ENCODE measurements around the gene GSK3B. TPM values are rescaled to one million over a fixed set of nuclear protein-coding genes. Genes with fewer than 3 reads are reported as not detected.

Gene GSK3B
- polyA plus RNA-seq, 3 donors, result 16.2 to 20.6 (median 20.5) TPM

DNA sequence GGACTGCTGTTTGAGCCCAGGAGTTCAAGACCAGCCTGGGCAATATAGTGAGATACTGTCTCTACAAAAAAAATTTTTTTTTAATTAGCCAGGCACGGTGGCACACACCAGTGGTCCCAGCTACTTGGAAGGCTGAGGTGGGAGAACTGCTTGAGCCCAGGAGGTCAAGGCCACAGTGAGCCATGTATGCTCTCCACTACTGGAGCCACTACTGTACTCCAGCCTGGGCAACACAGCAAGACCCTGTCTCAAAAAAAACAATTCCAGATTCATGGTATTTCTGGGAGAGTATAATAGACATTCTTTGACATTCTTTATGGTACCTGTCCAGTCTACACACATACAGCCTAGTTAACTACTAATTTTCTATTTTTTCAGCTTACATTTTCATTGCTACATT, 70.1 kb downstream of the GSK3B start:
- no peak overlapping the region for H3K4me2 ChIP-seq (replicated peaks; ENCODE audit: extremely low read depth, low read length, poor library complexity, severe bottlenecking)
- no peak overlapping the region for H3K27ac ChIP-seq (ENCODE audit: low read depth in 1 of 2, low read length in 2 of 2)
- H3K27ac Mint-ChIP-seq, result no peak overlapping the region
- TF ChIP-seq, protein P1, sequence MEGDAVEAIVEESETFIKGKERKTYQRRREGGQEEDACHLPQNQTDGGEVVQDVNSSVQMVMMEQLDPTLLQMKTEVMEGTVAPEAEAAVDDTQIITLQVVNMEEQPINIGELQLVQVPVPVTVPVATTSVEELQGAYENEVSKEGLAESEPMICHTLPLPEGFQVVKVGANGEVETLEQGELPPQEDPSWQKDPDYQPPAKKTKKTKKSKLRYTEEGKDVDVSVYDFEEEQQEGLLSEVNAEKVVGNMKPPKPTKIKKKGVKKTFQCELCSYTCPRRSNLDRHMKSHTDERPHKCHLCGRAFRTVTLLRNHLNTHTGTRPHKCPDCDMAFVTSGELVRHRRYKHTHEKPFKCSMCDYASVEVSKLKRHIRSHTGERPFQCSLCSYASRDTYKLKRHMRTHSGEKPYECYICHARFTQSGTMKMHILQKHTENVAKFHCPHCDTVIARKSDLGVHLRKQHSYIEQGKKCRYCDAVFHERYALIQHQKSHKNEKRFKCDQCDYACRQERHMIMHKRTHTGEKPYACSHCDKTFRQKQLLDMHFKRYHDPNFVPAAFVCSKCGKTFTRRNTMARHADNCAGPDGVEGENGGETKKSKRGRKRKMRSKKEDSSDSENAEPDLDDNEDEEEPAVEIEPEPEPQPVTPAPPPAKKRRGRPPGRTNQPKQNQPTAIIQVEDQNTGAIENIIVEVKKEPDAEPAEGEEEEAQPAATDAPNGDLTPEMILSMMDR (IDR thresholded peaks at IDR 0.05), result no peak
- H3K4me1 Mint-ChIP-seq, result peaks cover 36% of the 10 kb centered on the region
- no peak for DNase-seq
- 100% methylated on average over 1 of the region's 1 CpG for WGBS (ENCODE audit: insufficient coverage)
- H3K9ac ChIP-seq (ENCODE audit: insufficient read depth, low read length, poor library complexity, severe bottlenecking), result no peak overlapping the region
- peaks cover 4 to 10% of the 10 kb centered on the region in 2 donors for H3K36me3 Mint-ChIP-seq
- H3K79me2 ChIP-seq (ENCODE audit: insufficient read depth, low read length), result peaks cover 99% of the 10 kb centered on the region
- H3K9me3 Mint-ChIP-seq, result peaks cover 0 to 6% (median 0%) of the 10 kb centered on the region in 7 donors
- no peaks in the 10 kb centered on the region for H3K27me3 ChIP-seq (ENCODE audit: control insufficient read depth in 2 of 2, insufficient read depth in 2 of 2, low read length in 2 of 2)
- no peaks in the 10 kb centered on the region for H3K36me3 ChIP-seq (replicated peaks in 1 of 2; ENCODE audit: control insufficient read depth in 1 of 2, insufficient read depth in 2 of 2, low read length in 2 of 2)
- intact Hi-C loops (cut with micrococcal nuclease), result no loop called here
- no peaks in the 10 kb centered on the region for H3K4me1 ChIP-seq (ENCODE audit: control insufficient read depth in 1 of 2, insufficient read depth in 2 of 2, low read length in 2 of 2)
- no peak overlapping the region for H3K4me3 Mint-ChIP-seq
- no peaks in the 10 kb centered on the region for H3K9me3 ChIP-seq (replicated peaks in 1 of 2; ENCODE audit: control insufficient read depth in 1 of 2, insufficient read depth in 1 of 2, low read length in 2 of 2)
- peaks cover 100% of the 10 kb centered on the region for H4K20me1 ChIP-seq (ENCODE audit: insufficient read depth, low read length)
- H3K4me3 ChIP-seq (replicated peaks in 1 of 3; ENCODE audit: low read depth in 2 of 3, low read length in 3 of 3), result no peak overlapping the region
- H2AFZ ChIP-seq (ENCODE audit: insufficient read depth, low read depth, low read length, poor library complexity, severe bottlenecking), result no peak overlapping the region
- no peaks in the 10 kb centered on the region for H3K27me3 Mint-ChIP-seq (ENCODE audit: low read depth in 3 of 3)

DNA sequence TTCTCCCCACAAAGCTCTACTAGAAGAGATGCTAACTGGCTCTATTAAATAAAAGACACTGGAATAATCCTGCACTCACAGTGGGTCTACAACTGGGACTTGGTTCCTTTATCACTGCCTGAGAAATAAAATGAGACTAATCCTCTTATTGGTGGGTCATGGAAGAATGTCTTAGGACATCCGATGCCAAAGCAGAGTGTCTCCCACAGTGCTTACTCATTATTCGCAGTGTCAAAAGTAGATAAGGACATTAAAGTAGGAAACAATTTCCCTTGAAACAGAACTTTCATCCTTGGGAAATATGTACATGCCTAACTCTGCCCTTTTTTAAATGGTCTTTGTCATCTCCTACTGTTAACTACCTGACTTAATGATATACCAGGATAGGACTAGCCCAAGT, 71.5 kb downstream of the GSK3B start:
- no peaks in the 10 kb centered on the region for H3K27me3 Mint-ChIP-seq (ENCODE audit: low read depth in 3 of 3)
- WGBS (ENCODE audit: insufficient coverage), result no CpG with 5 or more reads among the region's 2 CpGs
- Histone ChIP-seq H2AFZ (ENCODE audit: insufficient read depth, low read depth, low read length, poor library complexity, severe bottlenecking) (no peak overlapping the region), H3K4me1 (ENCODE audit: control insufficient read depth in 1 of 2, insufficient read depth in 2 of 2, low read length in 2 of 2) (peaks cover 0 to 6% of the 10 kb centered on the region in 2 donors), H3K27ac (ENCODE audit: low read depth in 1 of 2, low read length in 2 of 2) (no peak overlapping the region), H3K9ac (ENCODE audit: insufficient read depth, low read length, poor library complexity, severe bottlenecking) (no peak overlapping the region), H4K20me1 (ENCODE audit: insufficient read depth, low read length) (peaks cover 100% of the 10 kb centered on the region), H3K36me3 (replicated peaks in 1 of 2; ENCODE audit: control insufficient read depth in 1 of 2, insufficient read depth in 2 of 2, low read length in 2 of 2) (no peaks in the 10 kb centered on the region), H3K79me2 (ENCODE audit: insufficient read depth, low read length) (peaks cover 99% of the 10 kb centered on the region), H3K9me3 (replicated peaks in 1 of 2; ENCODE audit: control insufficient read depth in 1 of 2, insufficient read depth in 1 of 2, low read length in 2 of 2) (no peaks in the 10 kb centered on the region), H3K4me2 (replicated peaks; ENCODE audit: extremely low read depth, low read length, poor library complexity, severe bottlenecking) (no peak overlapping the region), H3K27me3 (ENCODE audit: control insufficient read depth in 2 of 2, insufficient read depth in 2 of 2, low read length in 2 of 2) (no peaks in the 10 kb centered on the region), H3K4me3 (replicated peaks in 1 of 3; ENCODE audit: low read depth in 2 of 3, low read length in 3 of 3) (no peak overlapping the region)
- peaks cover 4 to 6% of the 10 kb centered on the region in 2 donors for H3K36me3 Mint-ChIP-seq
- peaks cover 0 to 6% (median 0%) of the 10 kb centered on the region in 7 donors for H3K9me3 Mint-ChIP-seq
- DNase-seq, result no peak
- TF ChIP-seq, protein P1 (IDR thresholded peaks at IDR 0.05), result no peak
- intact Hi-C loops (cut with micrococcal nuclease), result no loop called here
- H3K4me3 Mint-ChIP-seq, result no peak overlapping the region
- H3K4me1 Mint-ChIP-seq, result peaks cover 39% of the 10 kb centered on the region
- no peak overlapping the region for H3K27ac Mint-ChIP-seq

Data from CD14-positive monocyte (primary cell).